NB4 (cell line): Measurements from ENCODE around the gene TAGLN2.

Experiments
- POLR2A ChIP-seq: IDR thresholded peaks from 2 replicates; pipeline ENCODE4 v1.6.1; 2011; ENCODE audit warnings: mild to moderate bottlenecking; ENCODE audit not compliant: insufficient read length; ENCODE audit errors: extremely low read depth
- TF ChIP-seq, protein P1 (sequence below): IDR thresholded peaks from one replicate; pipeline ENCODE4 v1.5.1; 2012; ENCODE audit warnings: low read depth, low read length
- TF ChIP-seq, protein P2 (sequence below): IDR thresholded peaks from 2 replicates; pipeline ENCODE4 v1.6.1; 2011; ENCODE audit warnings: low read depth, low read length

DNA sequence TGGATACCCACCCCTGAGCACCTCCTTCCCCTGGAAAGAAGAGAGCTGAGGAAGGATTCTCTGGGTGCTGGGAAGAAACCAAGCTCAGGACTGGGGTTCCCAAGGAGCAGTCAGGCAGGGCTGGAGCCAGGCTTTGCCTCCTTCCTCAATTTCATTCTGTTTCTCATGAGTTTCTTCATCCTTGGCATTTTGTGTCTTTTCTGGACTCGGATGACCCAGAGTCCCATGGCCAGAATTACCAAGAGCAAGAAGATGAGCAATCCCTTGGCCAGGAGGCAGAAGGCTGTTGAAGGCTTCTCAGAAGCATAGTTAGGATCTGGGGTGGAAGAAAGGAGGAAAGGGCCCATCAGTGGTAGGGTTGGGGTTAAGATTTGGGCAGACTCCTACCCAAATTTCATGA is 26.2 kb upstream of the TAGLN2 start:
- TF ChIP-seq, protein P1, sequence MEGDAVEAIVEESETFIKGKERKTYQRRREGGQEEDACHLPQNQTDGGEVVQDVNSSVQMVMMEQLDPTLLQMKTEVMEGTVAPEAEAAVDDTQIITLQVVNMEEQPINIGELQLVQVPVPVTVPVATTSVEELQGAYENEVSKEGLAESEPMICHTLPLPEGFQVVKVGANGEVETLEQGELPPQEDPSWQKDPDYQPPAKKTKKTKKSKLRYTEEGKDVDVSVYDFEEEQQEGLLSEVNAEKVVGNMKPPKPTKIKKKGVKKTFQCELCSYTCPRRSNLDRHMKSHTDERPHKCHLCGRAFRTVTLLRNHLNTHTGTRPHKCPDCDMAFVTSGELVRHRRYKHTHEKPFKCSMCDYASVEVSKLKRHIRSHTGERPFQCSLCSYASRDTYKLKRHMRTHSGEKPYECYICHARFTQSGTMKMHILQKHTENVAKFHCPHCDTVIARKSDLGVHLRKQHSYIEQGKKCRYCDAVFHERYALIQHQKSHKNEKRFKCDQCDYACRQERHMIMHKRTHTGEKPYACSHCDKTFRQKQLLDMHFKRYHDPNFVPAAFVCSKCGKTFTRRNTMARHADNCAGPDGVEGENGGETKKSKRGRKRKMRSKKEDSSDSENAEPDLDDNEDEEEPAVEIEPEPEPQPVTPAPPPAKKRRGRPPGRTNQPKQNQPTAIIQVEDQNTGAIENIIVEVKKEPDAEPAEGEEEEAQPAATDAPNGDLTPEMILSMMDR, result no peak
- TF ChIP-seq, protein P2, sequence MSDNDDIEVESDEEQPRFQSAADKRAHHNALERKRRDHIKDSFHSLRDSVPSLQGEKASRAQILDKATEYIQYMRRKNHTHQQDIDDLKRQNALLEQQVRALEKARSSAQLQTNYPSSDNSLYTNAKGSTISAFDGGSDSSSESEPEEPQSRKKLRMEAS, result no peak
- no peak for TF ChIP-seq POLR2A
